LNCAP (cell line): Measurements from ENCODE around the gene RMC1.

Experiments used
- TF ChIP-seq, protein P1 (sequence below): fragments of 450-650 bp; IDR thresholded peaks from 2 replicates; pipeline ENCODE4 v1.5.1; 2017; ENCODE audit warnings: mild to moderate bottlenecking

Gene RMC1

DNA sequence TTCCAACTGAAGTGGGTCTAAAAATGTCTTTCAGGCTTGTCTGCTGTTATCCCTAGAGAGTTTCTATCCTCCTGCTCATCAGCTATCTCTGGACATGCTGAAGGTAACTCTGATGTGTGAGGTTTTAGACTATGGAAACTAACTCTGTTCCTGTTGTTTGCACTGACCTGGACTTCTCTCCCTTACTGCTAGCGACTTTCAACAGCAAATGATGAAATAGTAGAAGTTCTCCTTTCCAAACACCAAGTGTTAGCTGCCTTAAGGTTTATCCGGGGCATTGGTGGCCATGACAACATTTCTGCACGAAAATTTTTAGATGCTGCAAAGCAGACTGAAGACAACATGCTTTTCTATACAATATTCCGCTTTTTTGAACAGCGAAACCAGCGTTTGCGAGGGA is 26.9 kb downstream of the RMC1 start:
- TF ChIP-seq, protein P1, sequence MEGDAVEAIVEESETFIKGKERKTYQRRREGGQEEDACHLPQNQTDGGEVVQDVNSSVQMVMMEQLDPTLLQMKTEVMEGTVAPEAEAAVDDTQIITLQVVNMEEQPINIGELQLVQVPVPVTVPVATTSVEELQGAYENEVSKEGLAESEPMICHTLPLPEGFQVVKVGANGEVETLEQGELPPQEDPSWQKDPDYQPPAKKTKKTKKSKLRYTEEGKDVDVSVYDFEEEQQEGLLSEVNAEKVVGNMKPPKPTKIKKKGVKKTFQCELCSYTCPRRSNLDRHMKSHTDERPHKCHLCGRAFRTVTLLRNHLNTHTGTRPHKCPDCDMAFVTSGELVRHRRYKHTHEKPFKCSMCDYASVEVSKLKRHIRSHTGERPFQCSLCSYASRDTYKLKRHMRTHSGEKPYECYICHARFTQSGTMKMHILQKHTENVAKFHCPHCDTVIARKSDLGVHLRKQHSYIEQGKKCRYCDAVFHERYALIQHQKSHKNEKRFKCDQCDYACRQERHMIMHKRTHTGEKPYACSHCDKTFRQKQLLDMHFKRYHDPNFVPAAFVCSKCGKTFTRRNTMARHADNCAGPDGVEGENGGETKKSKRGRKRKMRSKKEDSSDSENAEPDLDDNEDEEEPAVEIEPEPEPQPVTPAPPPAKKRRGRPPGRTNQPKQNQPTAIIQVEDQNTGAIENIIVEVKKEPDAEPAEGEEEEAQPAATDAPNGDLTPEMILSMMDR = no peak

DNA sequence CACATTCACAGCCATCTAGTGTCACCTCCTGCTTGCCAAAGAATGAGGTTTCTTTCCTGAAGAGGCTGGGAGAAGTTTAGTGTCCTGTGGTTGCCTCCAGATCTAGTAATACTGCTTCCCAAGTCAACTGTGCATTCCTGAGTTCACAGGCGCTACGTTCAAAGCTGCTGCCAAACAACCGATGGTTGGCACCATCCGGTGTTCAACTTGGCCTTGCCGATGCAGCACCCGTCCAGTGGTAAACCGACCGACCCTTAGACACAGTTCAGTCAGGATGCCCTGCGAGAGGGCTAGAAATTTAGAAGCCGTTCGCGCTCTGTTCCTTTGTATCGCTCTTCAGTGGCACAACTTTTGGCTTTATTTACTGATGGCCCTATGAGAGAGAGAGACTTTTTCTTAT is 28.6 kb downstream of the RMC1 start:
- TF ChIP-seq, protein P1 = no peak

DNA sequence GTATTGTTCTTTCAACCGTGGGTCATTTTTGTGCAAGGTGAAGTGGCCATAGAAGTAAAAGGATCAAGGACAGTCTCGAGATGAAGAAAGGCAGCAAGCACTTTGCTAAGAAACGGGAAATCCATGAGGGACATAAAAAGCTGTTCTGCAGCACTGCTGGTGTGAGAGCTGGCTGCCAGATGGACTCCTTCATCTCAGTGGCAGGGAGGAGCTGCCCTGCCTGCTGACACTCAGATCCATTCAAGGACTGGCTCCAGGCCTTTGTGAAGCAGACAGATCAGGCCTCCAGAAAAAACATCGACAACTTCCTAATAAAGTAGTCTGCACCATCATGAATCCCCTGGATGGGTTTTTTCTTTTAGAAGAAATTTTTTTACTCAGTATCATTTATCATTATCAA is 29.5 kb downstream of the RMC1 start:
- TF ChIP-seq, protein P1 = no peak

DNA sequence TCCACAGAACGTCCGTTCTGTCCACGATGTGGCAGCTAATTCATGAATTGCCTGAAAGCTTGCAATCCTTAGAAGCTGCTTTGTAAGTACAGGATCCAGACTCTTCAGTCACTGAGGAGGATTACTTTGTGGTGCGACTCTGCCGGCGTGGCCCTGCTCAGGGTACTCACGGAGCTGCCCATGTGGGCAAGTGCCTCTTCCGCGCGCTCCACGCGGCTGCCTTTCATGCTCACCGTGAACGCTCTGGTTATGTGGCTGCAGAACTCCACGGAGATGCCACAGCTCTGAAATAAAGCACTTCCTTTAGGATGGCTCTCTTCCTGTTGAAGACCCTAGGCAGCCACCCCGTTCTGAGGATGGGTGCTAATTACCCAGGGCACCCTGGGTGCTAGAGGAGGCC is 31.0 kb downstream of the RMC1 start:
- TF ChIP-seq, protein P1 = no peak

DNA sequence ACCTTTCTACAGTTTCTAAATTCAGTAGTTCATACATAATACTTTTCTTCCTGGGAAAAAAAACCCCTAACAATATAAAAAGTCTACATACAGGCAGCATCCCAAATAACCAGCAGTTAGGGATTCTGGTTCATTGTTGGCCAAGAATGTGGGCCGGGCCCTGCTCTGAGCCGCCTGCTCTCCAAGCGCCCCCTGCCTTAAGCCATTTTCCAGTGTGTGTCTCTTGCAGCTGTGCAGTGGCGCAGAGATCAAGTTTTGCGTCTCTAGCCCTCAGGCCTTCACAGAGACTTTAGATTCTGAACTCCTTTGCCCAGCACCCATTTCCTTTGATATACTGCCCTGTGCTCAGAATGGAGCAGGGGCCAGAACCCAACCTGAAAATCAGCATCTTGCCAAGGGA is 32.9 kb downstream of the RMC1 start:
- TF ChIP-seq, protein P1 = no peak

DNA sequence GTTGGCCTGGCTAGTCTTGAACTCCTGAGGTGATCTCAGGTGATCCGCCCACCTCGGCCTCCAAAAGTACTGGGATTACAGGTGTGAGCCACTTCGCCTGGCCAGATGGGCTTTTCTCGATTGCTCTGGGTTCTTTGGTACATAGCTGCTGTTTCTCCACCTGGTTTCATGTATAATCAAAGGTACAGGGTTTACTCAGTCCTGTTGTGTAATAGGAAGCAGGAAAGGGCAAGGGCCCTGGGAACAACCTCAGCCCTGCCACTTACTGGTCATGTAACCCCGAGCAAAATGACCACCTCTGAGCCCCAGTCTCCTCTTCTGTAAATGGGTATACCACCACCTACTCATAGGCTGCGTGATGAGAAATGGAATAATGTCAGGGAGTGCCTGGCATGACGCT is 34.0 kb downstream of the RMC1 start:
- TF ChIP-seq, protein P1 = no peak

DNA sequence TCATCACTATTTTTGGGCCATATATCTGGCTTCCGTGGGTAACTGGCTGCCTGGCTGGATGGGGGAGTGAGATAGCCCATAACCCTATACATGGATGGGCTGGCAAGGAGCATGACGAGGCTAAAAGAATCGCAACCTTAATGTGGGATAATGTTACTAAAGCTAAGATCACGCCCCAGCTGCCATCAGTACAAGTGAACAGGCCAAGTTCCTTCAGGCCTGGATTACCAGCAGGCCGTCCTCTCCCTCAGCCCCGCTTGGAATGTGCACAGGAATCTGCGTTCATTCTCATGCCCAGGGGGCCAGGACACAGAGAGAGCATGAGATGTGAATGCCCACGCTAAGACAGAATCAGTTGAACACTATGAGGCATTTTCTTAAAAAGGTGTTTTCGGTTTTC is 34.7 kb downstream of the RMC1 start:
- TF ChIP-seq, protein P1 = no peak

DNA sequence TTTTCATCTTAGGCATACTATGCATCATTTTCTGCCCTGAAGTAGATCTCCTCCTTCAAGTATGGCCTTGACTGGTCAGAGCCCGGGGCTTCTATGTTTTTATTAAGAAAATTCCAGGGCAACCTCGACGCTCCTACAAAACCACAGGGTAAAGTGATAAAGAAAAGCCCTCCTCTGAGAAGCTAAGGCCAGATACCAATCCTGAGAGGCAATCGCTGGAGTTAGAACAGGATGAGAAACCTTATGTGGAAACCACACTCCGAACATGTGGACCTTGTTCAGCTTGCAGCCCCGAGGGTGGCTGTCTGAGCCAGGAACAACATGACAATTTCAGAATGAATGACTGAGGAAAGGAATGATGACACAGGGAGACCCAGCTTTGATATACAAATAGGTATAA is 35.6 kb downstream of the RMC1 start:
- TF ChIP-seq, protein P1 = no peak
